ENCODE measurements around the gene ZAR1.

The ZAR1 gene

DNA sequence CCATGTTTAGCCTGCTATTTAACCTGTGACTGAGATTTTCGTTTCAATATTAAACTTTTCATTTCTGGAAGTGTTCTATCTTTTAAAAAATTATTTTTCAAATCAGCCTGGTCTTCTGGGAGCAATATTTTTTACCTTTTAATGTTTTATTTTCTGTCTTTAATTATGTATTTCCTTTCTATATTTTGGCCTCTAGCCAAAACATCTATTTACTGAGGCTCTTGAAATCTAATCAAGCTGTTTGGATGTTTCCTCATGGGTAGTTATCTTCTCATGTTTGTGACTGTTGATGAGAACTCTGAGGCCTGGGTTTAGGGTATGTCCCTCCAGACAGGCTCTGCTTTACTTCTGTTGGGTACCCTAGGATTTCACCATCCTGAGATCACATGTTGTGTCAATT is 17.3 kb upstream of the ZAR1 start:
- Histone ChIP-seq H2AFZ (ENCODE audit: low read depth, low read length, severe bottlenecking) (no peak overlapping the region), H3K9me3 (ENCODE audit: insufficient read depth, low read length) (no peaks in the 10 kb centered on the region), H3K36me3 (ENCODE audit: low read length) (no peaks in the 10 kb centered on the region), H3K9ac (ENCODE audit: low read length) (no peak overlapping the region), H3K4me3 (ENCODE audit: insufficient read depth, low read length, poor library complexity, severe bottlenecking) (no peak overlapping the region), H3K79me2 (ENCODE audit: insufficient read depth, low read length) (no peaks in the 10 kb centered on the region), H3K27me3 (ENCODE audit: low read length) (no peaks in the 10 kb centered on the region), H4K20me1 (ENCODE audit: low read depth, low read length) (no peaks in the 10 kb centered on the region), H3K9me2 (replicated peaks; ENCODE audit: insufficient read depth, low read length) (no peaks in the 10 kb centered on the region), H3F3A (ENCODE audit: insufficient read depth) (no peaks in the 10 kb centered on the region), H3K4me2 (ENCODE audit: low read depth, low read length, poor library complexity, severe bottlenecking) (no peak overlapping the region), H3K27ac (ENCODE audit: low read depth, low read length) (no peak overlapping the region)
- TF ChIP-seq, protein P1, sequence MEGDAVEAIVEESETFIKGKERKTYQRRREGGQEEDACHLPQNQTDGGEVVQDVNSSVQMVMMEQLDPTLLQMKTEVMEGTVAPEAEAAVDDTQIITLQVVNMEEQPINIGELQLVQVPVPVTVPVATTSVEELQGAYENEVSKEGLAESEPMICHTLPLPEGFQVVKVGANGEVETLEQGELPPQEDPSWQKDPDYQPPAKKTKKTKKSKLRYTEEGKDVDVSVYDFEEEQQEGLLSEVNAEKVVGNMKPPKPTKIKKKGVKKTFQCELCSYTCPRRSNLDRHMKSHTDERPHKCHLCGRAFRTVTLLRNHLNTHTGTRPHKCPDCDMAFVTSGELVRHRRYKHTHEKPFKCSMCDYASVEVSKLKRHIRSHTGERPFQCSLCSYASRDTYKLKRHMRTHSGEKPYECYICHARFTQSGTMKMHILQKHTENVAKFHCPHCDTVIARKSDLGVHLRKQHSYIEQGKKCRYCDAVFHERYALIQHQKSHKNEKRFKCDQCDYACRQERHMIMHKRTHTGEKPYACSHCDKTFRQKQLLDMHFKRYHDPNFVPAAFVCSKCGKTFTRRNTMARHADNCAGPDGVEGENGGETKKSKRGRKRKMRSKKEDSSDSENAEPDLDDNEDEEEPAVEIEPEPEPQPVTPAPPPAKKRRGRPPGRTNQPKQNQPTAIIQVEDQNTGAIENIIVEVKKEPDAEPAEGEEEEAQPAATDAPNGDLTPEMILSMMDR (IDR thresholded peaks at IDR 0.05; ENCODE audit: insufficient read depth, low read length, poor library complexity, severe bottlenecking), result no peak
- no peak for TF ChIP-seq EZH2phosphoT487 (conservative IDR thresholded peaks at IDR 0.05; ENCODE audit: low read length)

DNA sequence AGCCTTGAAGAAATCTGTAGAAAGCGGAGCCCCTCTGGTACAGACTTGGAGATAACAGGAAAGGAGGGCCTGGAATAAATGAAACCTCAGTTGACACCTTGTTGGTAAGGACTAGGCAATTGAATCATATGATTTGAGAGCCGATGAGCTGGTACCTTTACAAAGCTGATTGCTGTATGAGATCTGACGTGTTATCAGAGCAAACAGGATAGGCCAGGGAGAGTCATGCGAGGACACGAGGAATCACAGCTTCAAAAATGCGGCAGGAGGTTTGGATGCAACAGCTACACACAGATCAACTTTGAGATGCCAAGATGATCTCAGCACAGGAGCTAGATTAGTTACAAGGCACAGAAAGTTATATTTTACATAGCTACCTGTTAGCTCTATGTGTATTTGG is 14.3 kb upstream of the ZAR1 start:
- Histone ChIP-seq H3K27me3 (ENCODE audit: low read length) (no peaks in the 10 kb centered on the region), H3F3A (ENCODE audit: insufficient read depth) (no peaks in the 10 kb centered on the region), H3K36me3 (ENCODE audit: low read length) (no peaks in the 10 kb centered on the region), H3K4me3 (ENCODE audit: insufficient read depth, low read length, poor library complexity, severe bottlenecking) (no peak overlapping the region), H3K9me3 (ENCODE audit: insufficient read depth, low read length) (no peaks in the 10 kb centered on the region), H3K9me2 (replicated peaks; ENCODE audit: insufficient read depth, low read length) (no peaks in the 10 kb centered on the region), H3K27ac (ENCODE audit: low read depth, low read length) (no peak overlapping the region), H2AFZ (ENCODE audit: low read depth, low read length, severe bottlenecking) (no peak overlapping the region), H3K9ac (ENCODE audit: low read length) (no peak overlapping the region), H4K20me1 (ENCODE audit: low read depth, low read length) (no peaks in the 10 kb centered on the region), H3K4me2 (ENCODE audit: low read depth, low read length, poor library complexity, severe bottlenecking) (no peak overlapping the region), H3K79me2 (ENCODE audit: insufficient read depth, low read length) (no peaks in the 10 kb centered on the region)
- TF ChIP-seq, protein P1 (IDR thresholded peaks at IDR 0.05; ENCODE audit: insufficient read depth, low read length, poor library complexity, severe bottlenecking), result no peak
- TF ChIP-seq EZH2phosphoT487 (conservative IDR thresholded peaks at IDR 0.05; ENCODE audit: low read length), result no peak

DNA sequence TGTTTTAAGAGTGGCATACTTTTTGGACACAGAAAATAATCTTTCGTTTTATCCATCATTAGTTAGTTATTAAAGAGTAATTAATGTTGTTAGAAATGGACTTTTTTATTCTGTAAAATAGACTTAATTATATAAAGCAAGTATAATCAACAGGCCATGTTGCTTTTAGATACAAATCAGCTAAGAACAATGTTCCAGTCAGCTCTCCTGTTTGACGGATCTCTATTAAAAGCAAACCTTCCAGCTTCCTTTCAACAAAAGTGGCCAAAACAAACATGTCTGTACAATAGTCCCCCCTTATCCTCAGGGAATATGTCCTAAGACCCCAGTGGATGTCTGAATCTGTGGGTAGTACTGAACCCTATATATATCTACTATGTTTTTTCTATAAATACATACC is 11.8 kb upstream of the ZAR1 start:
- Histone ChIP-seq H4K20me1 (ENCODE audit: low read depth, low read length) (no peaks in the 10 kb centered on the region), H3K9me2 (replicated peaks; ENCODE audit: insufficient read depth, low read length) (no peaks in the 10 kb centered on the region), H3K79me2 (ENCODE audit: insufficient read depth, low read length) (no peaks in the 10 kb centered on the region), H3K4me3 (ENCODE audit: insufficient read depth, low read length, poor library complexity, severe bottlenecking) (no peak overlapping the region), H2AFZ (ENCODE audit: low read depth, low read length, severe bottlenecking) (no peak overlapping the region), H3K9me3 (ENCODE audit: insufficient read depth, low read length) (no peaks in the 10 kb centered on the region), H3K36me3 (ENCODE audit: low read length) (no peaks in the 10 kb centered on the region), H3K9ac (ENCODE audit: low read length) (no peak overlapping the region), H3K27ac (ENCODE audit: low read depth, low read length) (no peak overlapping the region), H3F3A (ENCODE audit: insufficient read depth) (no peaks in the 10 kb centered on the region), H3K27me3 (ENCODE audit: low read length) (no peaks in the 10 kb centered on the region), H3K4me2 (ENCODE audit: low read depth, low read length, poor library complexity, severe bottlenecking) (no peak overlapping the region)
- TF ChIP-seq, protein P1 (IDR thresholded peaks at IDR 0.05; ENCODE audit: insufficient read depth, low read length, poor library complexity, severe bottlenecking), result no peak
- no peak for TF ChIP-seq EZH2phosphoT487 (conservative IDR thresholded peaks at IDR 0.05; ENCODE audit: low read length)
